HG03558 (cell line): ENCODE data around the gene CSTPP1.
"Not testable (repeated sequence)": the region's sequence is repeated elsewhere in the genome, so short reads cannot be mapped to it uniquely, and the experiment has no call there.

ENCODE experiments used
- ATAC-seq: cut with Tn5 transposase; IDR thresholded peaks from one replicate; pipeline ENCODE4 v1.9.1; 2021; ENCODE audit warnings: moderate number of reproducible peaks; ENCODE audit not compliant: unreplicated experiment; ENCODE audit errors: extremely low read depth

CSTPP1 gene

DNA sequence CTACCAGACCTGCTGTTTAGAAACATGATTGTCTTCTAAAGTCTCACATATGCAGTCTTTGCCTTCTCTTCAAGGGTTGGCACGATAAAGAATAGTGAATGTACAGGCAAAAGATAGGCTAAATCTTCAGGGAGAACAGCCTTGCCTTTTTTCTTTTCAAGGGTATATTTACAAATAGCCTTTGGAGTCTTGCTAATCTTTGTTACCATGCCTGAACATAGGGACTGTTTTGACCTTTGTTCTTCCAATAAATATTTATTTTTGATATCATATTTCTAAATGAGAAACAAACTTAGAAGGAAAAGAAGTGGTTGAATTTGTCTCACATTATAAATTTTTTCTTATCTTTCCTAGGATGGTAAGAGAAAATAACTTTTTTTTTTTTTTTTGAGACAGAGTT, 12.7 kb downstream of the CSTPP1 start:
- ATAC-seq = no peak

- no peak for ATAC-seq
Measured at GRCh38 chr11:46951864-46952263, 15.3 kb downstream of the CSTPP1 start.

- ATAC-seq = no peak
Measured at GRCh38 chr11:46952553-46952952, 16.0 kb downstream of the CSTPP1 start.

GRCh38 chr11:46953093-46953492, 16.5 kb downstream of the CSTPP1 start:
- ATAC-seq = no peak

GRCh38 chr11:46958777-46959176, 22.2 kb downstream of the CSTPP1 start:
- ATAC-seq = no peak

- ATAC-seq = no peak
Measured at GRCh38 chr11:46961041-46961440, 24.5 kb downstream of the CSTPP1 start.

DNA sequence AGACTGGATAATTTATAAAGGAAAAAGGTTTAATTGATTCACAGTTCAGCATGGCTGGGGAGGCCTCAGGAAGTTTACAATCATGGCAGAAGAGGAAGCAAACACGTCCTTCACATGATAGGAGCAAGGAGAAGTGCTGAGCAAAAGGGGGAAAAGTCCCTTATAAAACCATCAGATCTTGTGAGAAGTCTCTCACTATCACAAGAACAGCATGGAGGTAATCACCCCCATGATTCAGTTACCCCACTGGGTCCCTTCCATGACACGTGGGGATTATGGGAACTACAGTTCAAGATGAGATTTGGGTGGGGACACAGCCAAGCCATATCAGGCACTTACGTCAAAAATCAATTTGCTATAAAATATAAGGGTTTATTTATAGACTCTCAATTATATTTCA, 25.3 kb downstream of the CSTPP1 start:
- not testable (repeated sequence) for ATAC-seq

- no peak for ATAC-seq
Measured at GRCh38 chr11:46963844-46964243, 27.3 kb downstream of the CSTPP1 start.

DNA sequence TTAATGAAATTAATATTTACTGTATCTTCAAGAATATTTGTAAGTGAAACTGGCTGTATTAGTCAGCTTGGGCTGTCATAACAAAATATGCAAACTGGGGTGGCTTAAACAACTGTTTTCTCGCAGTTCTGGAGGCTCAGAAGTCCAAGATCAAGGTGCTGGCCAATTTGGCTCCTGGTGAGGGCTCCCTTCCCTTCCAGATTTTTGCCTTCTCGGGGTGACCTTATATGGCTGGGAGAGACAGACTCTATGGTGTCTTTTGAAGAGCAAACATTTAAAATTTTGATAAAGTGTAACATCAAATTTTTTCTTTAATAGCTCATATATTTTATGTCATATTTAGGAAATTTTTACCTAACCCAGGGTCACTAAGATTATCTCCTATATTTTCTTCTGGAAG, 30.2 kb downstream of the CSTPP1 start:
- no peak for ATAC-seq

GRCh38 chr11:46967962-46968361, 31.4 kb downstream of the CSTPP1 start:
- ATAC-seq = no peak

DNA sequence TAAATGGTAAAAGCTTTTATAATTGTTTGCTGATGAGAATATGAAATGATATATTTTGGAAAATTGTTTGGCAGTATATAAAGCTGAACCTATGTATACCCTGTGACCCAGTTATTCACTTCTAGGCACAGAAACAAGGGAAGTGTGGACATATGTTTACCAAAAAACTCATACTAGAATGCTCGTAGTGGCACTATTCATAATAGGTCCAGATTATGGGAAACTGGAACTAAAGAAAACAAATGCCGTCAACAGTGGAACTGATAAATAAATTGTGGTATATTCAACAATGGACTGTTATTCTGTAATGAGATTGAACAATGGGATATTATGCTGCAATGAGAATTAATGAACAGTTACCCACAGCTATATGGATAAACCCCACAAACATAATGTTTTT, 32.8 kb downstream of the CSTPP1 start:
- no peak for ATAC-seq

GRCh38 chr11:46970913-46971625, 34.5 kb downstream of the CSTPP1 start:
- no peak for ATAC-seq

- no peak for ATAC-seq
Measured at GRCh38 chr11:46972343-46972742, 35.8 kb downstream of the CSTPP1 start.

- ATAC-seq = no peak
Measured at GRCh38 chr11:46972821-46973220, 36.3 kb downstream of the CSTPP1 start.

DNA sequence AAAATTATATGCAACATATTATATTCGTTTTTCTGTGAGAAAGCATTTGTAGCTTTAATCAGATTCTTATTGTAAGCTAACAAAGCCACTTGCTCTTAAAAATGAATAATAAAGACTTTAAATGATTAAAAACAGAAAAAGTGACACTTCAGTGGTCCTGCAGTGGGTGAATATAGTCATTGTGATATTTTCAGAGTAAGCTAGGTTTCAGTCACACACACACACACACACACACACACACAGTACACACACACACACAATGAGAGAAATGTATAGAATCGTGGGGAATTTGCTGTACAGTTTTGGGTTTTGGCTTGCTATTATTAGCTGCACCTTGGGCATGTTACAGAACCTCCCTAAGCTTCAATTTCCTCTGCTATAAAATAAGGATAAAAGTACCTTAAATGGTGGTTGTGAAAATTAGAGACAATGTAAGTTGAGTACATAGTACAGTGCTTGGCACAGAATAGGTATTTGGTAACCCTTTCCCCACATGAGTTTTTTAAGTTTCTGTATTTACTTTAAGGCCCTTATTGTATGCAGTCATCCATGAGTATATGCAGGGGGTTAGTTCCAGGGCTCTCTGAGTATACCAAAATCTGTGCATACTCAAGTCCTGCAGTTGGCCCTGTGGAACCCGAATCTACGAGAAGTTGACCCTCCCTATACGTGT, 39.8 kb downstream of the CSTPP1 start:
- ATAC-seq = no peak

DNA sequence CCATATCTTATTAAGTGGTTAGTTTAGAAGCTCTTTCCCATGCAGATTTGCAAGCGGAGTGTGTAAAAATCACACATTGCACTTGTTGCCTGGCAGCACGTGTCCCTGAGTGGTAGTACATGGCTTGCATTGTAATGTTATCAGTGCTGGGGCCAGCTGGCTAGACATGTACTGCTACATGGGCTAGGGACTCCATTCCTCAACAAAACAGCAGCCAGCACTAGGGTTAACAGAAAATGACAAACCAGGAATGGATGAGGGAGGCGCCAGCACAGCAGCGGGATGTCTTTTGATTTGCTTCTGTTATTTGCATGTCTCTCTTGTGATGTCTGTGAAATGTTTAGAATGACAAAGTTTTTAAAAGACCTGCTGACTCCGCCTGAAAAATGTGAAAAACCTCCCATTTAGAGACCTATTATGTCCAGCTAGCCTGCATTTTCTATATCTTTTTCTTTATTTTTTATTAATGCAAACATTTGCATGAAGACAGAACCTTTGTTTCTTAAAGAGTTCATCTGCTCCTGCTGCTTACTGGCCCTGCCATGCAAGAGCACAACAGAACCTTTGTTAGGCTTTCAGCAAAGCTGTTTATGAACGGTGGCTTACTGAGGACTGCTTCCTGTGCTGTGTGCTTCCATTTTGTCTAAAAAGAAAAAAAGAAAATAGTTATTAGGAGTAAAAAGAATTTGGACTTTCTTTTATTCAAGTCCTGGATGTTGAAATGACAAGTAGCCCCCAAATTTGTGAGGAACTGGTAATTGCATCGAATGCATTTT, 40.7 kb downstream of the CSTPP1 start:
- ATAC-seq = no peak

DNA sequence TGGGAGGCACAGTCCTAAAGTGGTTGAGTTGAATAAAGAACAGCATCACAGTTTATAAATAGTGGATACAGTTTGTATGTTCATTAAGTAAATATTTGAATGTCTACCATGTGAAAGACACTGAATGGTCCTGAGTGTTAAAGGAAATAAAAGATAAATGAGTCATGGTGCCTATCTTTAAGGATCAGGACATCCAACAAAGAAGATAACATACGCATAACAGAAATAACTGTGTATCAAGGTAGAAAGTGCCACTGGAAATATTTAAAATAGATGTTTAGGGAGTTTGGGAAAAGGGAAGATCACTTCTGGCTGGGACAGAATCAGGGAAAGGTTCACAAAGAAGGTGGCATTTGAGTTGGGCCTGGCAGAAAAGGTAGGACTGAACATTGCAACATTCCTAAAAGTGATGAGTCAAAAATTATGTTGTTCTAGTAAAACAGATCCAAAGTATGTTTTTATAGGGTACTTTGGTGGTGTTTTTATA, 41.5 kb downstream of the CSTPP1 start:
- ATAC-seq = no peak

DNA sequence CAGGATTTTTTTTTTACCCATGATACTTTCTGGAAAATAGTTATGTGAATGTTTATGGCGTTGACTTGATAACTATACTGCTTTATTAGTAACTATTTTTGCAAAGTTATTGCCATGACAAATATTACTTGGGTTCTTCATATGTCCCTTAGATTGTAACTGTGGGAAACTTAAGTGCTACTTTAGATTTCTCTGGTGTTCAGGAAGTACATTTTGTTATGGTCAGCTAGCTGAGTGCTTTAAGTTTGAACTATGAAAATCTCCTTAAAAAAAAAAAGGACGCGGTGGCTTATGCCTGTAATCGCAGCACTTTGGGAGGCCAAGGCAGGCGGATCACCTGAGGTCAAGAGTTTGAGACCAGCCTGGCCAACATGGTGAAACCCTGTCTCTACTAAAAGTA, 42.8 kb downstream of the CSTPP1 start:
- ATAC-seq = no peak

GRCh38 chr11:46981436-46981835, 44.9 kb downstream of the CSTPP1 start:
- ATAC-seq = no peak

- no peak for ATAC-seq
Measured at GRCh38 chr11:46982797-46983452, 46.4 kb downstream of the CSTPP1 start.

DNA sequence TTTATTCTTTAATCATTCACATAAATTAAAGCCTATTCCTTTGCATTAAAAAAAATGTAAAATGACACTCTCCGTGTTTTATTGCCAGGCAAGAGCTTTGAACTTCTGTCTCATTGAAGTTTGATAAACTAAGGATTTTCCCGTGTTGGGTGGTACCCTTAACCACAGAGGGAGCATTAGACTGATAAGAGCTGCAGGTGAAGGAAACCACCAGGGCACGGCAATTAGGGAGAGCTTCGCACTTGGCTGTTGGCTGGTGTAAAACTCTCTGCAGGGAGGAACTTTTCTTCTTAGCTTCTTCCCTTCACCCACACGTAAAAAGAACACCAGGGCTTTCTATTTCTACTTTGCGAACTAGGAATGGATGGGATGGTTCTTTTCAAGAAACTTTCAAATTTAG, 47.0 kb downstream of the CSTPP1 start:
- ATAC-seq = no peak
